CD4-positive, CD25-positive, alpha-beta regulatory T cell (primary cell): ENCODE results near the gene MBOAT2. TPM values are rescaled to one million over a fixed set of nuclear protein-coding genes. Genes with fewer than 3 reads are reported as not detected.
A peak's percentile ranks its signal among the peaks of the same experiment; 100 is the strongest.

Experiments used
- ATAC-seq, 2 donors: fragments of 150-1000 bp; cut with Tn5 transposase; one replicate each; pipeline ENCODE4 v1.10.0; 2021; ENCODE audit warnings: low read depth in 2 of 2, moderate number of reproducible peaks in 2 of 2, moderate library complexity in 1 of 2
- DNase-seq, 3 donors: peaks; one replicate each; pipeline versions ENCODE4 v3.0.0 to v3.0.0-alpha.2; 2012 to 2022; ENCODE audit warnings: mixed read lengths in 1 of 3
- H3K27ac ChIP-seq: one replicate; pipeline ENCODE4 v1.7.0; 2013; ENCODE audit warnings: mild to moderate bottlenecking, low read length; ENCODE audit not compliant: insufficient read depth, poor library complexity, severe bottlenecking
- H3K27me3 ChIP-seq: one replicate; pipeline ENCODE4 v1.7.0; 2013; ENCODE audit warnings: low read length; ENCODE audit not compliant: control insufficient read depth, insufficient read depth
- H3K36me3 ChIP-seq: one replicate; pipeline ENCODE4 v1.7.0; 2013; ENCODE audit warnings: mild to moderate bottlenecking, low read length, moderate library complexity; ENCODE audit not compliant: control insufficient read depth, insufficient read depth
- H3K4me1 ChIP-seq: 2 replicates; pipeline ENCODE4 v1.7.0; 2013; ENCODE audit warnings: mild to moderate bottlenecking, low read length; ENCODE audit not compliant: insufficient read depth, control insufficient read depth, poor library complexity, severe bottlenecking
- H3K4me3 ChIP-seq: one replicate; pipeline ENCODE4 v1.7.0; 2013; ENCODE audit warnings: low read depth, mild to moderate bottlenecking, low read length, moderate library complexity
- H3K9me3 ChIP-seq, 2 experiments: 1 replicate in 1 of 2; 2 replicates in 1 of 2; pipeline ENCODE4 v1.7.0; 2013; ENCODE audit warnings: low read length in 2 of 2, mild to moderate bottlenecking in 1 of 2, moderate library complexity in 1 of 2; ENCODE audit not compliant: control insufficient read depth in 2 of 2
- H3K27ac Mint-ChIP-seq, 3 donors: one replicate each; pipeline ENCODE4 v1.8.0; 2020 to 2022; ENCODE audit warnings: mild to moderate bottlenecking in 3 of 3, mixed read lengths in 3 of 3, moderate library complexity in 2 of 3
- H3K27me3 Mint-ChIP-seq: one replicate; pipeline ENCODE4 v1.8.0; 2022; ENCODE audit warnings: mild to moderate bottlenecking, mixed read lengths
- H3K36me3 Mint-ChIP-seq: one replicate; pipeline ENCODE4 v1.8.0; 2020; ENCODE audit warnings: mixed read lengths
- H3K4me1 Mint-ChIP-seq, 4 donors: one replicate each; pipeline ENCODE4 v1.8.0; 2020 to 2022; ENCODE audit warnings: mixed read lengths in 4 of 4, mild to moderate bottlenecking in 1 of 4
- H3K4me3 Mint-ChIP-seq, 4 donors: one replicate each; pipeline ENCODE4 v1.8.0; 2020 to 2022; ENCODE audit warnings: mild to moderate bottlenecking in 4 of 4, mixed read lengths in 4 of 4, moderate library complexity in 3 of 4
- H3K9me3 Mint-ChIP-seq, 7 donors: one replicate each; pipeline ENCODE4 v1.8.0; 2020 to 2022; ENCODE audit warnings: mixed read lengths in 7 of 7, mild to moderate bottlenecking in 3 of 7, moderate library complexity in 2 of 7
- polyA plus RNA-seq, 4 donors: library from polyadenylated mRNA; unstranded; fragments of 300-500 nt; fragmentation: Illumina TruSeq; gene quantifications; one replicate each; pipeline ENCODE4 v1.2.3, GENCODE V29; 2021
- total RNA-seq: library from RNA; stranded (reverse); gene quantifications from one replicate; pipeline ENCODE4 v1.2.3, GENCODE V29; 2022

Gene MBOAT2
- total and polyA plus RNA-seq, 5 donors from 2014 or later = 0.19 to 2.9 (median 0.56) TPM; not detected in 2

- Histone ChIP-seq H3K9me3 (no peaks in the 10 kb centered on the region), H3K4me1 (peaks cover 36% of the 10 kb centered on the region), H3K27me3 (no peaks in the 10 kb centered on the region), H3K36me3 (no peaks in the 10 kb centered on the region), H3K27ac (no peak overlapping the region), H3K4me3 (peak overlapping the region; percentile 46)
- H3K27ac Mint-ChIP-seq = peak overlapping the region in 2 of 3 donors; percentile 66 to 97
- peak overlapping the region; percentile 98 to 100 (median 100) for H3K4me3 Mint-ChIP-seq
- H3K9me3 Mint-ChIP-seq = peaks cover 0 to 2% (median 0%) of the 10 kb centered on the region in 7 donors
- ATAC-seq = no peak
- H3K27me3 Mint-ChIP-seq = peaks cover 4% of the 10 kb centered on the region
- peaks cover 11% of the 10 kb centered on the region for H3K36me3 Mint-ChIP-seq
- H3K4me1 Mint-ChIP-seq = peaks cover 15 to 46% (median 32%) of the 10 kb centered on the region in 4 donors
- DNase-seq = no peak
Measured at GRCh38 chr2:8837795-8838140, 165.7 kb downstream of the MBOAT2 start.

GRCh38 chr2:8836971-8837794 lies 166.3 kb downstream of the MBOAT2 start, which contains the start of gene KIDINS220:
TSS of gene KIDINS220 (minus strand) at chr2:8837613. CDS start at chr2:8827093, 10,520 bp downstream.
- Mint-ChIP-seq H3K27me3 (peaks cover 4% of the 10 kb centered on the region), H3K36me3 (peaks cover 11% of the 10 kb centered on the region), H3K27ac (peak within 1 kb of the TSS; percentile 97 to 99 (median 99)), H3K4me1 (peaks cover 15 to 51% (median 34%) of the 10 kb centered on the region in 4 donors), H3K9me3 (peaks cover 0 to 2% (median 0%) of the 10 kb centered on the region in 7 donors), H3K4me3 (peak within 1 kb of the TSS; percentile 98 to 100 (median 100))
- no peaks in the 10 kb centered on the region for H3K9me3 ChIP-seq
- no peaks in the 10 kb centered on the region for H3K36me3 ChIP-seq
- peak within 1 kb of the TSS; percentile 94 for H3K4me3 ChIP-seq
- DNase-seq = peak; percentile 80 to 87 (median 84)
- ATAC-seq = peak; percentile 96 to 97
- H3K27ac ChIP-seq = peak within 1 kb of the TSS; percentile 71
- H3K4me1 ChIP-seq = peaks cover 36% of the 10 kb centered on the region
- no peaks in the 10 kb centered on the region for H3K27me3 ChIP-seq

GRCh38 chr2:8835279-8835678 lies 168.2 kb downstream of the MBOAT2 start:
- H3K9me3 Mint-ChIP-seq = no peaks in the 10 kb centered on the region
- H3K4me1 Mint-ChIP-seq = peaks cover 15 to 68% (median 45%) of the 10 kb centered on the region in 4 donors
- Histone ChIP-seq H3K27ac (no peak overlapping the region), H3K4me1 (peaks cover 36% of the 10 kb centered on the region), H3K4me3 (peak overlapping the region; percentile 94), H3K36me3 (no peaks in the 10 kb centered on the region), H3K27me3 (no peaks in the 10 kb centered on the region), H3K9me3 (no peaks in the 10 kb centered on the region)
- H3K27ac Mint-ChIP-seq = peak overlapping the region in 2 of 3 donors; percentile 60 to 97
- H3K36me3 Mint-ChIP-seq = peaks cover 11% of the 10 kb centered on the region
- peaks cover 1% of the 10 kb centered on the region for H3K27me3 Mint-ChIP-seq
- ATAC-seq = no peak
- H3K4me3 Mint-ChIP-seq = peak overlapping the region; percentile 22 to 100 (median 99)
- DNase-seq = no peak

- no peak overlapping the region for H3K4me3 ChIP-seq
- DNase-seq = no peak
- Mint-ChIP-seq H3K27ac (no peak overlapping the region), H3K36me3 (peaks cover 14% of the 10 kb centered on the region), H3K4me1 (peaks cover 20 to 79% (median 50%) of the 10 kb centered on the region in 4 donors), H3K9me3 (no peaks in the 10 kb centered on the region), H3K4me3 (peak overlapping the region in 1 of 4 donors; percentile 98), H3K27me3 (no peaks in the 10 kb centered on the region)
- H3K36me3 ChIP-seq = no peaks in the 10 kb centered on the region
- ATAC-seq = no peak
- no peaks in the 10 kb centered on the region for H3K27me3 ChIP-seq
- H3K27ac ChIP-seq = no peak overlapping the region
- peaks cover 36% of the 10 kb centered on the region for H3K4me1 ChIP-seq
- H3K9me3 ChIP-seq = no peaks in the 10 kb centered on the region
Measured at GRCh38 chr2:8833853-8834252, 169.6 kb downstream of the MBOAT2 start.

GRCh38 chr2:8831516-8831915 lies 172.0 kb downstream of the MBOAT2 start:
- Mint-ChIP-seq H3K4me3 (no peak overlapping the region), H3K27me3 (no peaks in the 10 kb centered on the region), H3K27ac (peak overlapping the region in 2 of 3 donors; percentile 33 to 34), H3K4me1 (peaks cover 27 to 82% (median 51%) of the 10 kb centered on the region in 4 donors), H3K36me3 (peaks cover 23% of the 10 kb centered on the region), H3K9me3 (no peaks in the 10 kb centered on the region)
- no peak for DNase-seq
- Histone ChIP-seq H3K27ac (no peak overlapping the region), H3K4me3 (no peak overlapping the region), H3K9me3 (no peaks in the 10 kb centered on the region), H3K27me3 (no peaks in the 10 kb centered on the region), H3K4me1 (peaks cover 23% of the 10 kb centered on the region), H3K36me3 (no peaks in the 10 kb centered on the region)
- ATAC-seq = no peak

GRCh38 chr2:8827729-8828128 lies 175.8 kb downstream of the MBOAT2 start:
- H3K27ac ChIP-seq = no peak overlapping the region
- no peaks in the 10 kb centered on the region for H3K9me3 ChIP-seq
- peaks cover 15% of the 10 kb centered on the region for H3K36me3 ChIP-seq
- Mint-ChIP-seq H3K4me1 (peaks cover 13 to 48% (median 30%) of the 10 kb centered on the region in 4 donors), H3K27ac (peak overlapping the region in 1 of 3 donors; percentile 12), H3K9me3 (no peaks in the 10 kb centered on the region), H3K27me3 (no peaks in the 10 kb centered on the region), H3K4me3 (no peak overlapping the region), H3K36me3 (peaks cover 21% of the 10 kb centered on the region)
- no peaks in the 10 kb centered on the region for H3K27me3 ChIP-seq
- ATAC-seq = no peak
- no peak overlapping the region for H3K4me3 ChIP-seq
- no peak for DNase-seq
- no peaks in the 10 kb centered on the region for H3K4me1 ChIP-seq

GRCh38 chr2:8822218-8822617 lies 181.3 kb downstream of the MBOAT2 start:
- Histone ChIP-seq H3K4me3 (no peak overlapping the region), H3K27me3 (no peaks in the 10 kb centered on the region), H3K9me3 (no peaks in the 10 kb centered on the region), H3K4me1 (no peaks in the 10 kb centered on the region), H3K36me3 (peaks cover 45% of the 10 kb centered on the region), H3K27ac (no peak overlapping the region)
- Mint-ChIP-seq H3K4me3 (no peak overlapping the region), H3K27me3 (no peaks in the 10 kb centered on the region), H3K36me3 (peaks cover 32% of the 10 kb centered on the region), H3K9me3 (no peaks in the 10 kb centered on the region), H3K27ac (no peak overlapping the region), H3K4me1 (peaks cover 4 to 11% (median 7%) of the 10 kb centered on the region in 4 donors)
- DNase-seq (no peak), ATAC-seq (no peak)
